Erythroblast (primary cell): Measurements from ENCODE around the gene NDNF.

Experiments used
- GATA1 ChIP-seq: IDR thresholded peaks from 2 replicates; pipeline ENCODE4 v1.6.1; 2011; ENCODE audit warnings: low read depth, mild to moderate bottlenecking, control low read depth, low read length, moderate library complexity
- POLR2A ChIP-seq: IDR thresholded peaks from 2 replicates; pipeline ENCODE4 v1.6.1; 2011; ENCODE audit warnings: mild to moderate bottlenecking, low read length

DNA sequence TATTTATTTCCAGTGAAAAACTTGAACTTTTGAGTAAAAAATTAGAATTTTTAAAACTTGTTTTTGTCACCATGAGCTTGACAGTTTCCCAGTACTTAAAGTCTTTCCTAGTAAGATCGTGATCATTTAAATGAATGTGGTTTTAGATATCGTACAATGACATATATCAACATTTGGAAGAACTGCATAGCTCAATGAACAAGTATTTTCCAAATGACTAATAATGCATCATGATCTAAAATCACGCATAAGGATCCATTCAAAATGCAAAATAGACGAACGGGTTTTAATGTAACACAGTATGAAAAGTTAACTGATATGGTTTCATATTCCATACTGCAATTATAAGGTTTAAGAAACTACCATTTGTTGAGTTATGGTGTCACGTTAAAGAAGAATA lies 4.1 kb upstream of the NDNF start:
- TF ChIP-seq POLR2A (no peak), GATA1 (no peak)
